ENCODE results near the gene SPATA7. TPM values are rescaled to one million over a fixed set of nuclear protein-coding genes. Genes with fewer than 3 reads are reported as not detected.
"Not testable (repeated sequence)": the region's sequence is repeated elsewhere in the genome, so short reads cannot be mapped to it uniquely, and the experiment has no call there.

The SPATA7 gene
- 8.3 and 10.2 TPM in 2 replicates for total RNA-seq

GRCh38 chr14:88385212-88386101 is at the start of gene SPATA7:
SPATA7 (plus strand) TSS chr14:88385657; CDS start chr14:88385819, 162 bp downstream.
- peak; percentile 68 for DNase-seq (ENCODE audit: low read depth, low spot score)

GRCh38 chr14:88340357-88340756 is 45.1 kb upstream of the SPATA7 start:
- no peak for DNase-seq (ENCODE audit: low read depth, low spot score)

GRCh38 chr14:88342980-88343379 is 42.5 kb upstream of the SPATA7 start:
- no peak for DNase-seq (ENCODE audit: low read depth, low spot score)

- no peak for DNase-seq (ENCODE audit: low read depth, low spot score)
These were observed 39.3 kb upstream of the SPATA7 start for GRCh38 chr14:88346048-88346639.

GRCh38 chr14:88348546-88348945 is 36.9 kb upstream of the SPATA7 start:
- DNase-seq (ENCODE audit: low read depth, low spot score), result no peak

- DNase-seq (ENCODE audit: low read depth, low spot score), result peak; percentile 0
These were observed 33.3 kb upstream of the SPATA7 start for GRCh38 chr14:88351966-88352691.

- no peak for DNase-seq (ENCODE audit: low read depth, low spot score)
These were observed 32.8 kb upstream of the SPATA7 start for GRCh38 chr14:88352698-88353097.

GRCh38 chr14:88354358-88354757 is 31.1 kb upstream of the SPATA7 start:
- no peak for DNase-seq (ENCODE audit: low read depth, low spot score)

GRCh38 chr14:88359500-88359899 is 26.0 kb upstream of the SPATA7 start:
- DNase-seq (ENCODE audit: low read depth, low spot score), result no peak

GRCh38 chr14:88363644-88364043 is 21.8 kb upstream of the SPATA7 start:
- DNase-seq (ENCODE audit: low read depth, low spot score), result no peak

- no peak for DNase-seq (ENCODE audit: low read depth, low spot score)
These were observed 20.6 kb upstream of the SPATA7 start for GRCh38 chr14:88364710-88365413.

GRCh38 chr14:88369496-88369895 is 16.0 kb upstream of the SPATA7 start:
- no peak for DNase-seq (ENCODE audit: low read depth, low spot score)

- DNase-seq (ENCODE audit: low read depth, low spot score), result no peak
These were observed 5.6 kb upstream of the SPATA7 start for GRCh38 chr14:88379706-88380343.

- no peak for DNase-seq (ENCODE audit: low read depth, low spot score)
These were observed 5.1 kb upstream of the SPATA7 start for GRCh38 chr14:88380405-88380804.

GRCh38 chr14:88381634-88382033 is 3.8 kb upstream of the SPATA7 start:
- DNase-seq (ENCODE audit: low read depth, low spot score), result not testable (repeated sequence)

GRCh38 chr14:88384718-88385117 is 739 bp upstream of the SPATA7 start:
- no peak for DNase-seq (ENCODE audit: low read depth, low spot score)

- DNase-seq (ENCODE audit: low read depth, low spot score), result no peak
These were observed 868 bp downstream of the SPATA7 start for GRCh38 chr14:88386256-88386794.

GRCh38 chr14:88388741-88389282 is 3.4 kb downstream of the SPATA7 start:
- no peak for DNase-seq (ENCODE audit: low read depth, low spot score)

GRCh38 chr14:88392609-88393008 is 7.2 kb downstream of the SPATA7 start:
- DNase-seq (ENCODE audit: low read depth, low spot score), result no peak

- DNase-seq (ENCODE audit: low read depth, low spot score), result no peak
These were observed 25.6 kb downstream of the SPATA7 start for GRCh38 chr14:88411039-88411438.

Measured in pulmonary artery endothelial cell (primary cell).